Activated T-cell treated with anti-CD3 and anti-CD28 coated beads for 4 hours (primary cell): ENCODE results near the gene FNBP1L.
"Not testable (repeated sequence)": the region's sequence is repeated elsewhere in the genome, so short reads cannot be mapped to it uniquely, and the experiment has no call there.

ENCODE experiments used
- DNase-seq: peaks from one replicate; pipeline ENCODE4 v3.0.0-alpha.2; 2020

Gene FNBP1L

DNA sequence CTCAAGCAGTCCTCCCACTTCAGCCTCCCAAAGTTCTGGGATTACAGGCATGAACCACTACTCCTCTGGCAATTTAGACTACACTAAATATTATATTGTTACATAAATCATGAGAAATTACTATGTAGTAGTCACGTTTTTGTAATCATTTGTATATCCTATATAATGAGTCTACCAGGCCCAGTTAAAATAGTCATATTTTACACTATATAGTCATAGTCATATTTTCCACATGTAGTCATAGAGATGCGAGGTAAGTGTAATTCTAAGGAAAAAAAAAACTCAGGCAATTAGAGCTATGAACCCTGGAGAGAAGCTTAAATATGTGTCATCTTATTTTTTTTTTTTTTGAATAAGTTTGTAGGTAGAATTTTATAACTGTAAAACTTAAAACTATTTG lies 90.0 kb downstream of the FNBP1L start:
- no peak for DNase-seq

DNA sequence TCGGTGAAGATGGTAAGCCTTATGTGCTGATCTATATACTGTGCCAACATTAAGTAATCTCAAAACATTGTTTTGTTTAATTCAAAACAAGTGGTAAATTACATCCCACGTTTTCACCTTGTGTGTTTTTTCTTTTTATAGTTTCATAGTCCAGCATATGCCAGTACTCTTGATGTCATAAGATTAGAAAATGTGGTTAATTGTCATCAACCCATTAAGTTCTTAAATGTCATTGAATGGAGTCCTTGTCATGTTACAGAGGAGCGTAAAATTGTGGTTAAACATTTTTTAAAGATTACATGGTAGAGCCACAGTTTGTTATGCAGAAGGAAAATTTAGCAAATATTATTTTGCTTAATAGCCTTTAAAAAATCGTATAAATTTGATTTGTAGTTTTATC lies 93.1 kb downstream of the FNBP1L start:
- no peak for DNase-seq

GRCh38 chr1:93542398-93542797 lies 94.5 kb downstream of the FNBP1L start:
- no peak for DNase-seq

DNA sequence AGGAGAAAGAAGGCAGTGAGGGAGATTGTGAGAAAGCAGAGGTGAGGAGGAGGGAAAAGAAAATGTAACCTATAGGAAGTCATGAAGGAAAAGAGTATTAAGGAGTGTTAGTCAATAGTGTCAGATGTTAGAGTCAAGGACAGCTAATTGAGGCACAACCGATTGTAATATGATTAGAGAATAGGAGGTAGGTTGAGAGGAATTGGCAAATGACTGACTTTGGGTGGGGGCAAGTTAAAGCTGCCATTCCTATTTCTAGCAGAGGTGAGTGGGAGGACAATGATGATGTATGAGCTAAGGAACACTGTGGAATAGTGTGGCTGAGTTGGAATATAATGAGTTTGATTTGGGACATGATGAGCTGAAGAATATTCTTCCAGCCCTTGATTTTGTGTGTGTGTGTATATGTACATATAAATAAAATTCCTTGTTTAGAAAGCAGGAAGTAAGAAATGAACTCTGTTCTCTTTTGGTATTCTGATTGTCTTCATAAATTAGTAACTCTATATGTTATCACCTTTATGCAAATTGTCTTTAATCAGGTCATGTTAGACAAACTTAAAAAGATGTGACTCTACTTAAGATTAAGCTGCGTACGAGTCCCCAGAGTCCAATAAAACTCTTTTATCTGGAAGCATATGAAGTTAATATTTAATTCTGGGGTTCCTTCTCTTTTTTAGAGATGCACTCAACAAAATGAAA lies 98.4 kb downstream of the FNBP1L start:
- no peak for DNase-seq

DNA sequence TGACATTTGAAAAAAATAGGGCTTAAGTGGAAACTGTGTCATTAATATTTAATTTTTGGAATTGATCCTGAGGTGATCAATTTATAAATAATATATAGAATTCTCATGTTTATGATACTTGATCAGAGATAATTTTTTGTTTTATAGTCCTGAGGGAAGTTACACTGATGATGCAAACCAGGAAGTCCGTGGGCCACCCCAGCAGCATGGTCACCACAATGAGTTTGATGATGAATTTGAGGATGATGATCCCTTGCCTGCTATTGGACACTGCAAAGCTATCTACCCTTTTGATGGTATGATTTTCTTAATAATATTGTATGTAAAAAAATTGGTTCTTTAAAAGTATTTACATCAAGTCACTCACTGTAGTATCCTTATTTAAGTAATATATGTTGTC lies 101.2 kb downstream of the FNBP1L start:
- no peak for DNase-seq

DNA sequence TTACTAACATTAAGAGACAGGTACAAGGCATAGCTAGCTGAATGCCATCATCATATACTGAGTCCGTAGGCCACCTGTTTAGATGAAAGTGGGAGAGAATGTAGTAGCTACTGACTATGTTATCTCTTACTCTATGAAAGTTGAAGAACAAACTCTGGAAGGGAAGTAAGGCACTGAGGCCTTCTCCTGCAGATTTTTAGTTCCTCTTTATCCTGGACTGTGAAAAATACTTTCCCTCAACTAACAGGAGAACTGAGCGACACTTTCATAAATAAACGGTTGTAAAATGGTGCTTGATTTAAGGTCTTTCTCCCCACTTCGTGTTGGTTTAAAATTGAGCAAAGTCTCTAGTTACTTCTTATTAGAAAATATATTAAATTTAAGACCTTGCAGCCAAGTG lies 101.9 kb downstream of the FNBP1L start:
- no peak for DNase-seq

GRCh38 chr1:93552741-93553455 lies 105.0 kb downstream of the FNBP1L start:
- DNase-seq, result no peak

DNA sequence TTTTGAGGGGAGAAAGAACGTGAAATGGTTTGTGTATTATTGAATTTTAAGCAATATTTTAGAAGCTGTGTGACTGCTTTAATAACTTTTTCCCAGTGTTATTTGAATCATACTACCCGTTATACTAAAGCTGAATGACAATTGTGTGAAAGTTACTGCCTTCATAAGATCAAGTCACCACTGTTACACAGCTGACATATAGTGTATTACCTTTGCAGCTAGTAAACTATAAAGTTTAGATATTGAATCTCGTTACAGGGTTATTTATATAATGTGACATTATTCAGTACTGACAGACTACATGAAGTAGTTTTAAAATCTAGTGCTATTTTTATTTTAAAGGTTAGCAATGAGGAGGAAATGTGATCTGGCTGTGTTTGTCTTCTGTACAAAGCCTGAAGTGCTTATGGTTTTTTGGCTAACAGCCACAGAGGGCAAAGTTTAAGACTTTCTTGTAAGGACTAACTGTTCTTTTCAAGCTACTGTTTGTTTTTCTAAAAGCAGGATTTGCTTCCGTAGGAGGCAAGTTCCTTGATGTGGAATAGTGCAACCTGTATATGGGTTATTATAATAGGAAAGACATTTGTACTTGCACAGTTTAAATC lies 106.1 kb downstream of the FNBP1L start:
- not testable (repeated sequence) for DNase-seq

GRCh38 chr1:93554883-93555872 lies 107.3 kb downstream of the FNBP1L start:
- no peak for DNase-seq

DNA sequence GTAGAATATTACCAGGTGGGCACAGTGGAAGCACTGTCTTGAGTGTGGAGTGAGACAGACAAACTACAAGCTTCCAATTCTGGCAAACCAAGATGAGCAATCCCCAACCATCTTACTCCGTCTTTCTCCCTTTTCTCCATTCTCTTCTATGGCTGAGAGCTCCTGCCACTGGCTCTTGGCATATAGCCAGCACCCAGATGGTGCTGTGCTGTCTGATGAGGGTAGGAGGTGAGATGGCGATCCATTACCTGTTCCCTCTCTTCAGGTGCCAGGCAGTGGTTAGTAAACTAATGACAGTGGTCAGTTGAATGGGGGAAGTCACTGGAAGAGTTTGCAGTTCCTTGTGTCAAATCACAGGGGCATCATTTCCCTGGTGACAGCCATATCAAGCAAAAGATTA lies 108.4 kb downstream of the FNBP1L start:
- no peak for DNase-seq

- DNase-seq, result no peak
These were observed 111.1 kb downstream of the FNBP1L start for GRCh38 chr1:93559045-93559444.

- DNase-seq, result no peak
These were observed 111.8 kb downstream of the FNBP1L start for GRCh38 chr1:93559695-93560094.

GRCh38 chr1:93565496-93566206 lies 117.7 kb downstream of the FNBP1L start:
- DNase-seq, result no peak

DNA sequence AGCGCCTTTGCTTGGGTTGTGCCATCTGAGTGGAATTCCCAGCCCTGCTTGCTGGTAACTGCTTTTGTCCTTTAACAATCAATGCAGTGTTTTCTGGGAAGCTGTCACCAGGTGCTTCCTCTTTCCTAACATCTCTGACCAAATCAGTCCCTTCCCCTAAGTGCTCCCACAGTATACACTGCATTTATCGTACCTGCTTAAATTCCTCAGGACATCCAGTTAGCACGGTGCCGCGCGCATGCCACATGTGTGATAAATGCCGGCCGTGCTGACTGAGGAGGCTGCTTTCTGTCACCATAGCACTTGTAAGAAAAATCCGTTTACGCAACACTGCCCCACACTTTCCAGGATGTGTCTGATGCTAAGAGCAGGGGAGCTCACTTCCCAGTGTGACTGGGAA lies 118.3 kb downstream of the FNBP1L start:
- DNase-seq, result no peak

- no peak for DNase-seq
These were observed 119.5 kb downstream of the FNBP1L start for GRCh38 chr1:93567255-93567918.

GRCh38 chr1:93569489-93569888 lies 121.6 kb downstream of the FNBP1L start:
- DNase-seq, result no peak

DNA sequence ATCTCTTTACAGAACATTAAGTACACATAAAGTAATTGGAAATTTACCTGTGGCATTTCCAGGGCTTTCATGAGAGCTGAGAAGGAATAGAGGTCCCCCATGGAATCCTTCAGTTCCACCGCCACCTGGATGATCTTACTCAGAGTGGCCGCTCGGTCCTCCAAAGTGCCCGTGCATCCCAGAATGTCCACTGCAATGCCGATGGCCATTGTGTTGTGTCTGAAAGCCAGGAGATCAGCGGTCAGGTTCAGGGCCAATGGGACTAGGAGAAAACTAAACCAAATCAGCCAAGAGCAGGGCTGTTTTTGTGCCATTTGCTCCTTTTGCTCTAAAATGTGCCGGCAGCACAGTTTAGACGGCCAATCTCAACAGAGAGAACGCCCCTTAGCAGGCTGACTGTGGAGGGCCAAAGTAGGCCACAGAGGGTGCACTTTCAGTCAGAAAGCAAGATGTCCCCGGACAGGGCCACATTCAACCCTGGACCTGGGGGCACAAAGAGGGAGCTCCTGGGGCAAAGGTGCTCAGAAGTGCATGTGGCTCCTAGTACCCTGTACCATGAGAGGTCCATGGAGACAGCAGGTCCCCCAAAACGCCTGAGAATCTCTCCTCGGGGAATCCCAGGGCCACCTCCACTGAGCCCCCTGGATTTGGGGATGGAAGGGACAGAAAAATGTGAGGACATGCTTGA lies 123.8 kb downstream of the FNBP1L start:
- no peak for DNase-seq

GRCh38 chr1:93573940-93574469 lies 126.1 kb downstream of the FNBP1L start:
- DNase-seq, result no peak

DNA sequence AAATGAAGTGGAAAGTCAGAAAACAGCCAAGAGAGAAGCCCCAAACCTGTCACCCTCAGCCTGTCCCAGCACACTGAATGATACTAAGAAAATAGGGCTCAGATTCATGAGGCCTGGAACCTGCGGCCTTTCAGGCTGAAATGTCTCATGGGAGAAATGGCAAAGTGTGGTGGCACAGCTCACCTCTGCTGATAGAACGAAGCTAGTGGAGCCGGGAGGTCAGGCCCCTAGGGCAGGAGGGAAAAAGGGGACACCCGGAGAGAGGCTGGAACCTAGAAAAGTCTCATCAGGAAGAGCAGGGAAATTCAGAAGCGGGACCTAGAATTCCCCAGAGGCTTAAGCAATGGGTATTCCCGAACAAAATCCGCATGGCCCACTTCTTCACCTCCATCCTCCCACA lies 126.6 kb downstream of the FNBP1L start:
- no peak for DNase-seq

- DNase-seq, result no peak
These were observed 127.1 kb downstream of the FNBP1L start for GRCh38 chr1:93574991-93575390.
